ENCODE data around the gene RIPOR3.

The RIPOR3 gene

GRCh38 chr20:50689864-50690649 lies 1.3 kb downstream of the RIPOR3 start:
- Histone ChIP-seq H3K4me1 (peaks cover 9 to 56% (median 49%) of the 10 kb centered on the region in 10 experiments), H3K9me3 (replicated peaks in 1 of 11) (no peaks in the 10 kb centered on the region), H3K4me2 (peak overlapping the region; percentile 20 to 90 (median 67)), H3K27me3 (peaks cover 0 to 3% (median 0%) of the 10 kb centered on the region in 11 experiments; a peak in 1 of 22 replicates), H3K27ac (peak overlapping the region in 9 of 11 experiments; percentile 13 to 81 (median 53); a peak in 15 of 22 replicates), H3K4me3 (0 out of 20 replicates have a peak overlapping the region, but pooled peaks of 1 of the 10 experiments have one; percentile 10), H3K36me3 (no peaks in the 10 kb centered on the region), H4K20me1 (no peaks in the 10 kb centered on the region), H3K9ac (peak overlapping the region in 8 of 11 experiments; percentile 5 to 72 (median 46); a peak in 15 of 22 replicates)
- TF ChIP-seq Cebpa-rat (IDR thresholded peaks at IDR 0.05) = peak in 4 of 11 experiments; percentile 16 to 76 (median 66); a peak in 3 of 22 replicates

GRCh38 chr20:50688256-50688975 lies 2.9 kb downstream of the RIPOR3 start:
- peaks cover 9 to 56% (median 49%) of the 10 kb centered on the region in 10 experiments for H3K4me1 ChIP-seq
- no peak for TF ChIP-seq Cebpa-rat (IDR thresholded peaks at IDR 0.05)
- H3K27me3 ChIP-seq = peaks cover 0 to 3% (median 0%) of the 10 kb centered on the region in 11 experiments; a peak in 1 of 22 replicates
- no peaks in the 10 kb centered on the region for H4K20me1 ChIP-seq
- no peak overlapping the region for H3K4me3 ChIP-seq
- H3K9me3 ChIP-seq (replicated peaks in 1 of 11) = no peaks in the 10 kb centered on the region
- H3K9ac ChIP-seq = peak overlapping the region in 1 of 11 experiments; percentile 10; a peak in 1 of 22 replicates
- peak overlapping the region in 9 of 11 experiments; percentile 60 to 90 (median 69); a peak in 15 of 22 replicates for H3K4me2 ChIP-seq
- peak overlapping the region in 6 of 11 experiments; percentile 11 to 81 (median 74); a peak in 7 of 22 replicates for H3K27ac ChIP-seq
- H3K36me3 ChIP-seq = no peaks in the 10 kb centered on the region

- TF ChIP-seq Cebpa-rat (IDR thresholded peaks at IDR 0.05) = no peak
- Histone ChIP-seq H3K4me2 (peak overlapping the region in 3 of 11 experiments; percentile 2 to 15 (median 8); a peak in 2 of 22 replicates), H3K27me3 (peaks cover 0 to 3% (median 0%) of the 10 kb centered on the region in 11 experiments; a peak in 1 of 22 replicates), H3K36me3 (no peaks in the 10 kb centered on the region), H3K27ac (0 out of 22 replicates have a peak overlapping the region, but pooled peaks of 2 of the 11 experiments have one; percentile 2 to 10), H3K9me3 (replicated peaks in 1 of 11) (no peaks in the 10 kb centered on the region), H3K4me1 (peaks cover 9 to 52% (median 44%) of the 10 kb centered on the region in 10 experiments), H4K20me1 (no peaks in the 10 kb centered on the region), H3K9ac (no peak overlapping the region), H3K4me3 (no peak overlapping the region)
These were observed 4.5 kb downstream of the RIPOR3 start for GRCh38 chr20:50686821-50687220.

- Histone ChIP-seq H3K9ac (no peak overlapping the region), H3K9me3 (replicated peaks in 1 of 11) (no peaks in the 10 kb centered on the region), H4K20me1 (no peaks in the 10 kb centered on the region), H3K27me3 (no peaks in the 10 kb centered on the region), H3K4me3 (no peak overlapping the region), H3K27ac (no peak overlapping the region), H3K4me2 (no peak overlapping the region), H3K36me3 (no peaks in the 10 kb centered on the region), H3K4me1 (peaks cover 0 to 34% (median 24%) of the 10 kb centered on the region in 10 experiments; a peak in 15 of 20 replicates)
- no peak for TF ChIP-seq Cebpa-rat (IDR thresholded peaks at IDR 0.05)
These were observed 7.8 kb downstream of the RIPOR3 start for GRCh38 chr20:50683570-50683969.

GRCh38 chr20:50682947-50683530 lies 8.3 kb downstream of the RIPOR3 start:
- Histone ChIP-seq H4K20me1 (no peaks in the 10 kb centered on the region), H3K27me3 (no peaks in the 10 kb centered on the region), H3K4me2 (no peak overlapping the region), H3K4me1 (peaks cover 0 to 31% (median 22%) of the 10 kb centered on the region in 10 experiments; a peak in 13 of 20 replicates), H3K36me3 (no peaks in the 10 kb centered on the region), H3K9me3 (replicated peaks in 1 of 11) (no peaks in the 10 kb centered on the region), H3K4me3 (no peak overlapping the region), H3K27ac (no peak overlapping the region), H3K9ac (no peak overlapping the region)
- no peak for TF ChIP-seq Cebpa-rat (IDR thresholded peaks at IDR 0.05)

GRCh38 chr20:50682065-50682464 lies 9.3 kb downstream of the RIPOR3 start:
- TF ChIP-seq Cebpa-rat (IDR thresholded peaks at IDR 0.05) = no peak
- Histone ChIP-seq H4K20me1 (no peaks in the 10 kb centered on the region), H3K4me2 (no peak overlapping the region; a peak in 1 of 22 replicates), H3K27me3 (no peaks in the 10 kb centered on the region), H3K9me3 (replicated peaks in 1 of 11) (no peaks in the 10 kb centered on the region), H3K4me3 (no peak overlapping the region), H3K36me3 (no peaks in the 10 kb centered on the region), H3K4me1 (peaks cover 0 to 23% (median 14%) of the 10 kb centered on the region in 10 experiments; a peak in 13 of 20 replicates), H3K27ac (no peak overlapping the region), H3K9ac (no peak overlapping the region)

- H3K9me3 ChIP-seq (replicated peaks in 1 of 11) = no peaks in the 10 kb centered on the region
- no peaks in the 10 kb centered on the region for H4K20me1 ChIP-seq
- no peaks in the 10 kb centered on the region for H3K36me3 ChIP-seq
- H3K4me2 ChIP-seq = peak overlapping the region in 8 of 11 experiments; percentile 8 to 47 (median 29); a peak in 11 of 22 replicates
- H3K4me1 ChIP-seq = peaks cover 0 to 18% (median 9%) of the 10 kb centered on the region in 10 experiments; a peak in 13 of 20 replicates
- H3K27ac ChIP-seq = no peak overlapping the region
- H3K4me3 ChIP-seq = no peak overlapping the region
- TF ChIP-seq Cebpa-rat (IDR thresholded peaks at IDR 0.05) = no peak
- H3K27me3 ChIP-seq = no peaks in the 10 kb centered on the region
- H3K9ac ChIP-seq = no peak overlapping the region
These were observed 9.8 kb downstream of the RIPOR3 start for GRCh38 chr20:50681359-50682064.
